ENCODE data around the gene FOXF1.

The FOXF1 gene

GRCh38 chr16:86517652-86518258, 7.4 kb downstream of the FOXF1 start:
- DNase-seq (ENCODE audit: low spot score), result peak; percentile 62

GRCh38 chr16:86519007-86519648, 8.8 kb downstream of the FOXF1 start:
- DNase-seq (ENCODE audit: low spot score), result no peak

- peak; percentile 61 for DNase-seq (ENCODE audit: low spot score)
Measured at GRCh38 chr16:86519649-86520316, 9.5 kb downstream of the FOXF1 start.

GRCh38 chr16:86520317-86521210, 10.2 kb downstream of the FOXF1 start:
- no peak for DNase-seq (ENCODE audit: low spot score)

- no peak for DNase-seq (ENCODE audit: low spot score)
Measured at GRCh38 chr16:86521236-86522197, 11.2 kb downstream of the FOXF1 start.

- no peak for DNase-seq (ENCODE audit: low spot score)
Measured at GRCh38 chr16:86522634-86523033, 12.3 kb downstream of the FOXF1 start.

GRCh38 chr16:86523166-86523740, 12.9 kb downstream of the FOXF1 start:
- no peak for DNase-seq (ENCODE audit: low spot score)

GRCh38 chr16:86524029-86524428, 13.7 kb downstream of the FOXF1 start:
- DNase-seq (ENCODE audit: low spot score), result no peak

- DNase-seq (ENCODE audit: low spot score), result no peak
Measured at GRCh38 chr16:86525696-86526095, 15.4 kb downstream of the FOXF1 start.

GRCh38 chr16:86527366-86527765, 17.0 kb downstream of the FOXF1 start:
- DNase-seq (ENCODE audit: low spot score), result no peak

GRCh38 chr16:86528061-86528929, 18.0 kb downstream of the FOXF1 start:
- no peak for DNase-seq (ENCODE audit: low spot score)

GRCh38 chr16:86529160-86529559, 18.8 kb downstream of the FOXF1 start:
- no peak for DNase-seq (ENCODE audit: low spot score)

- no peak for DNase-seq (ENCODE audit: low spot score)
Measured at GRCh38 chr16:86530251-86531190, 20.2 kb downstream of the FOXF1 start.

GRCh38 chr16:86531191-86531545, 20.8 kb downstream of the FOXF1 start:
- no peak for DNase-seq (ENCODE audit: low spot score)

GRCh38 chr16:86531641-86532525, 21.6 kb downstream of the FOXF1 start:
- DNase-seq (ENCODE audit: low spot score), result no peak

- no peak for DNase-seq (ENCODE audit: low spot score)
Measured at GRCh38 chr16:86532526-86532815, 22.1 kb downstream of the FOXF1 start.

GRCh38 chr16:86533076-86533475, 22.7 kb downstream of the FOXF1 start:
- DNase-seq (ENCODE audit: low spot score), result no peak

GRCh38 chr16:86533767-86534351, 23.5 kb downstream of the FOXF1 start:
- no peak for DNase-seq (ENCODE audit: low spot score)
